PFSK-1 (cell line): Measurements from ENCODE around the gene PDGFRB.

Source experiments
- FOXP2 ChIP-seq: optimal IDR thresholded peaks from 2 replicates; pipeline ENCODE3; 2011; ENCODE audit warnings: borderline replicate concordance, control low read depth, inconsistent platforms; ENCODE audit not compliant: insufficient read depth; ENCODE audit errors: extremely low read length, extremely low read depth
- POLR2AphosphoS5 ChIP-seq: IDR thresholded peaks from 2 replicates; pipeline ENCODE4 v1.6.1; 2012; ENCODE audit warnings: low read depth, mild to moderate bottlenecking, control low read depth, low read length, moderate library complexity
- REST ChIP-seq, 2 experiments: IDR thresholded peaks; 2 replicates each; pipeline versions ENCODE4 v1.6.1 to v1.8.0; 2011 to 2012; ENCODE audit warnings: low read depth in 2 of 2, low read length in 2 of 2, control low read depth in 1 of 2, inconsistent platforms in 1 of 2, mild to moderate bottlenecking in 1 of 2, moderate library complexity in 1 of 2; ENCODE audit not compliant: insufficient read depth in 1 of 2
- SIN3A ChIP-seq: IDR thresholded peaks from 2 replicates; pipeline ENCODE4 v1.6.1; 2012; ENCODE audit warnings: mild to moderate bottlenecking, low read length, moderate library complexity, borderline replicate concordance; ENCODE audit not compliant: insufficient read depth
- TAF1 ChIP-seq: IDR thresholded peaks from 2 replicates; pipeline ENCODE4 v1.6.1; 2012; ENCODE audit warnings: low read length, control low read depth, borderline replicate concordance; ENCODE audit not compliant: insufficient read depth

Gene PDGFRB

DNA sequence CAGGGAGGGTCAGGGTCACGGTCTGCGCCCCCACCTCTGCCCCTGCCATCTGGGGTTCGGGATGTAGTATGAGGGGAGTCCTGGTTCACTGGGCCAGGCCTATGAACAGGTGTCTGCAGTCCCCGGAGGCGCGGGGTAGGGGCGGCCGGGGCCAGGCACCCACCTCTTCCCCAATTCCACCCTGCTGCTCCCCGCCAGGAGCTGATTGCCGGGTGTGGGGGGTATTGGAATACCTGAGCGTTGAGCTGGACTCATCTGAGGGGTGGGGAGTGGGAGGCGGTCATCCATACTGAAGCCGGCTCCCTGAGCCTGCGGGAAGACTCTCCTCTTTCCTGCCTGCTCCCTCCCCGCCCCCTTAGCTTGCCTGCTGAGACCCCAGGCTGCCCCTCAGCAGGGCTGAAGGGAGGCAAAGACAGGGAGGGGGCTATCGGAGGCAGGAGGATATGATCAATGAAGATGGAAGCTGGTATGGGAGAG lies 34.9 kb upstream of the PDGFRB start:
- no peak for TF ChIP-seq SIN3A

GRCh38 chr5:150189728-150190502 lies 34.3 kb upstream of the PDGFRB start, which contains the start of gene SLC6A7:
TSS of gene SLC6A7 (plus strand) at chr5:150190062. CDS start at chr5:150190328, 266 bp downstream.
- no peak for TF ChIP-seq POLR2AphosphoS5

DNA sequence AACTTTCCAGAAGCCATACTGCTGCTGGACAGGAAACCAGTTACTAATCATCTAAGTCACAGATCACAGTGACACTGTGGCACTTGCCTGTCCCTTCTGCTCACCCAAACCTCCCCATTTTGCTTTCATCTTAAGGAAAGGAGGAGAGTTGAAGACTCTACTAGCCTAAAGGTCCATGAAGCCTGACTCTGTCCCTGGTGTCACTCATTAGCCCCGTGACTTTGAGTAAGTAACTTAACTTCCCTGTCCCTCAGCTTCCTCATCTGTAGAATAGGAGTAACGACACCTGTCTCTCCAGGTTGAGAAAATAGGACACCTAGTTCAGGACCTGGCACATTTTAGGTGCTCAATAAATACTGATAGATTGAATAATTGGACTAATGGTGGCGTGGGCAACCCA lies 33.7 kb upstream of the PDGFRB start:
- no peak for TF ChIP-seq SIN3A
- no peak for TF ChIP-seq POLR2AphosphoS5
- TF ChIP-seq TAF1: no peak
- TF ChIP-seq FOXP2: no peak
- TF ChIP-seq REST (IDR thresholded peaks at IDR 0.05; ENCODE audit: insufficient read depth in 1 of 2, low read depth in 2 of 2, low read length in 2 of 2): no peak

DNA sequence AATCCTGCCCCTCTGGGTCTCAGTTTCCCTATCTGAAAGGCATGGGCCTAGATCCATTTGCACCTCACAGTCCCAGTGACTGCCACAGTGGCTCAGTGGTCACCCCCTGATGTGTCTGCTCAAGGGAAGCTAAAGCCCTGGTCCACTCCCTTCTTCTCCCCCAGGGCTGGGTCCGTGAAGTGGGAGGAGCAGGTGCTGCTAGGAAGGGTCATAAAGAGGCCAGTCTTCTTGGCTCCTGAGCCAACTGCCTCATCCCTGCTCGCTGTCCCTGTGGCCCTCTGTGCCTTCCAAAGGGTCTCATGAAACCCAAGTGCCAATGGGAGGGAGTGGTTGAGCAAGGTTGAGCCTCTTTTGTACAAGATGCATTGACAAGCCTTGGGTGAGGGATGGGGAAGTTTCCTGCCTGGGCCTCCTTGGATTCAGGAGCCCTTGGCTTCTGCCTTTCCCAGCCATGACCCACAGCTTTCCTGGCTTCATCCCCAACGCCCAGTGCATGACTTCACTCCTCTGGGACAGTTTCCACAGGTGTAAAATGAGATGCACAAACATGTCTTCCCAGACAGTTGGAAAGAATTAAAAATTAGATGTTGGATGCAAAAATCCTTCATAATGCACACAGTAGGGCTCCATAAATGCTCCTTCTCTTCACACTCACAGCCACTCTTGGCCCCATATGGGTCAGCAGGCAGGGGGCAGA lies 32.6 kb upstream of the PDGFRB start:
- TF ChIP-seq TAF1 (no peak), FOXP2 (no peak), SIN3A (no peak), POLR2AphosphoS5 (no peak), REST (IDR thresholded peaks at IDR 0.05; ENCODE audit: insufficient read depth in 1 of 2, low read depth in 2 of 2, low read length in 2 of 2) (no peak)

GRCh38 chr5:150186897-150187296 lies 31.3 kb upstream of the PDGFRB start:
- TF ChIP-seq TAF1: no peak
- no peak for TF ChIP-seq REST (IDR thresholded peaks at IDR 0.05; ENCODE audit: insufficient read depth in 1 of 2, low read depth in 2 of 2, low read length in 2 of 2)
- no peak for TF ChIP-seq POLR2AphosphoS5
- TF ChIP-seq SIN3A: no peak
- TF ChIP-seq FOXP2: no peak

DNA sequence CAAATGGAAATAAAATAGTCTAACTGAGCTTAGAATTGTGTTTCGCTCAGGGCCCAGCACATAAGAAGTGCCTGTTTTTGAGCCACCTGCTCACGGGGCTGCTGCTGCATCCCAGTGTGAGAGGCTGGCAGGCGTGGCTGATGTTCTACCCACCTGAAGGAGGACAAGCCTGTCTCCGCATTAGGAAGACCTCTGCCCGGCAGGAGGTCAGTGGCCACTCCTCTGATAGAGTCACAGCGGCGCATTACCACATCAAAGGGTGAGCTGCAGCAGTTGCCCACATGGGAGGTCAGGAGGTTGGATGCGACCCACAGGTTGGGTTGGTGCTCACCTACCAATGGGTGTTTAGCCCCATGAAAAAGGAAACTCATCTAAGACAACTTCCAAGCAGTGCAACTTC lies 30.5 kb upstream of the PDGFRB start:
- TF ChIP-seq TAF1 (no peak), FOXP2 (no peak), POLR2AphosphoS5 (no peak)
